BJ (cell line): ENCODE results near the gene FRMPD2. TPM values are rescaled to one million over a fixed set of nuclear protein-coding genes. Genes with fewer than 3 reads are reported as not detected.

ENCODE experiments used
- CTCF ChIA-PET: fragments of 350-600 bp; formaldehyde crosslinking; extraction: SDS; loops from one replicate; lab custom pipeline; 2021; ENCODE audit warnings: antibody characterized with exemption, inconsistent platforms; lab: Yijun Ruan, JAX
- POLR2A ChIA-PET: fragments of 300-600 bp; sonication (Branson Sonifier 250); formaldehyde crosslinking; extraction: SDS; loops from one replicate; lab custom pipeline; 2021; ENCODE audit warnings: antibody characterized with exemption; lab: Charles Lee
- DNase-seq: peaks from one replicate; pipeline ENCODE4 v3.0.0-alpha.2; 2011; ENCODE audit warnings: low read depth
- H3K27me3 ChIP-seq: 2 replicates; pipeline ENCODE4 v1.6.0; 2011; ENCODE audit warnings: low read length; ENCODE audit not compliant: control insufficient read depth, insufficient read depth
- H3K36me3 ChIP-seq: 2 replicates; pipeline ENCODE4 v1.5.1; 2011; ENCODE audit warnings: low read length; ENCODE audit not compliant: control insufficient read depth, insufficient read depth
- H3K4me3 ChIP-seq: 2 replicates; pipeline ENCODE4 v1.5.1; 2011; ENCODE audit warnings: low read depth, mild to moderate bottlenecking, control low read depth, low read length
- polyA plus RNA-seq: library from polyadenylated mRNA; depleted of rRNA; stranded (reverse); fragments of >200 nt; gene quantifications from 2 replicates; pipeline ENCODE4 v1.2.3, GENCODE V29; 2011
- TF ChIP-seq, protein P1 (sequence below): IDR thresholded peaks from 2 replicates; pipeline ENCODE4 v1.5.1; 2011; ENCODE audit warnings: low read depth, mild to moderate bottlenecking, control low read depth, inconsistent platforms, low read length, moderate library complexity; ENCODE audit not compliant: insufficient read depth

Gene FRMPD2
- polyA plus RNA-seq, 1 experiment, result not detected

DNA sequence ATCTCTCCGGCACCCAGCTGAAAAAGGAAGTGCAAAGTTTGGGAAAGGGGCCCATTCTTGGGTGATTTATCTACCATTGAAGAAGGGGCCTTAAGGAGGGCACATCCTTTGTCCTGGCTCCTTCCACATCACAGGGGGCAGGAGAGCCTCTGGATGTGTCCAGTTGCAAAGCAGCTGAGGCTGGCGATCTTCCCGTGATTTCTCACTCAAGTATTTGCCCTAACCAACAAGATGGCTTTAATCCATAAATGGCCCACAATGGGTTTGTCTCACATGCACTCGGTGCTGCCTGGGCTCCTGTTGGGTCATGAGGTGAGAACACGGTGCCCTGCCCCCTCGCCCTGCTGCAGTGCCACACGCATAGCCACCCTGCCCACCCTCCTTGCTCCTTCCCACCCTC lies 14.2 kb upstream of the FRMPD2 start:
- Histone ChIP-seq H3K36me3 (no peaks in the 10 kb centered on the region), H3K4me3 (no peak overlapping the region), H3K27me3 (peaks cover 6% of the 10 kb centered on the region)
- no peak for DNase-seq
- ChIA-PET CTCF (interaction anchor here (0.9 to 2.0 kb wide), 5 partner anchors 9 to 40 kb away, joined by 3 to 24 read pairs (median 4); no protein-coding TSS in a partner anchor), POLR2A (no interaction called here)
- TF ChIP-seq, protein P1, sequence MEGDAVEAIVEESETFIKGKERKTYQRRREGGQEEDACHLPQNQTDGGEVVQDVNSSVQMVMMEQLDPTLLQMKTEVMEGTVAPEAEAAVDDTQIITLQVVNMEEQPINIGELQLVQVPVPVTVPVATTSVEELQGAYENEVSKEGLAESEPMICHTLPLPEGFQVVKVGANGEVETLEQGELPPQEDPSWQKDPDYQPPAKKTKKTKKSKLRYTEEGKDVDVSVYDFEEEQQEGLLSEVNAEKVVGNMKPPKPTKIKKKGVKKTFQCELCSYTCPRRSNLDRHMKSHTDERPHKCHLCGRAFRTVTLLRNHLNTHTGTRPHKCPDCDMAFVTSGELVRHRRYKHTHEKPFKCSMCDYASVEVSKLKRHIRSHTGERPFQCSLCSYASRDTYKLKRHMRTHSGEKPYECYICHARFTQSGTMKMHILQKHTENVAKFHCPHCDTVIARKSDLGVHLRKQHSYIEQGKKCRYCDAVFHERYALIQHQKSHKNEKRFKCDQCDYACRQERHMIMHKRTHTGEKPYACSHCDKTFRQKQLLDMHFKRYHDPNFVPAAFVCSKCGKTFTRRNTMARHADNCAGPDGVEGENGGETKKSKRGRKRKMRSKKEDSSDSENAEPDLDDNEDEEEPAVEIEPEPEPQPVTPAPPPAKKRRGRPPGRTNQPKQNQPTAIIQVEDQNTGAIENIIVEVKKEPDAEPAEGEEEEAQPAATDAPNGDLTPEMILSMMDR, result no peak

DNA sequence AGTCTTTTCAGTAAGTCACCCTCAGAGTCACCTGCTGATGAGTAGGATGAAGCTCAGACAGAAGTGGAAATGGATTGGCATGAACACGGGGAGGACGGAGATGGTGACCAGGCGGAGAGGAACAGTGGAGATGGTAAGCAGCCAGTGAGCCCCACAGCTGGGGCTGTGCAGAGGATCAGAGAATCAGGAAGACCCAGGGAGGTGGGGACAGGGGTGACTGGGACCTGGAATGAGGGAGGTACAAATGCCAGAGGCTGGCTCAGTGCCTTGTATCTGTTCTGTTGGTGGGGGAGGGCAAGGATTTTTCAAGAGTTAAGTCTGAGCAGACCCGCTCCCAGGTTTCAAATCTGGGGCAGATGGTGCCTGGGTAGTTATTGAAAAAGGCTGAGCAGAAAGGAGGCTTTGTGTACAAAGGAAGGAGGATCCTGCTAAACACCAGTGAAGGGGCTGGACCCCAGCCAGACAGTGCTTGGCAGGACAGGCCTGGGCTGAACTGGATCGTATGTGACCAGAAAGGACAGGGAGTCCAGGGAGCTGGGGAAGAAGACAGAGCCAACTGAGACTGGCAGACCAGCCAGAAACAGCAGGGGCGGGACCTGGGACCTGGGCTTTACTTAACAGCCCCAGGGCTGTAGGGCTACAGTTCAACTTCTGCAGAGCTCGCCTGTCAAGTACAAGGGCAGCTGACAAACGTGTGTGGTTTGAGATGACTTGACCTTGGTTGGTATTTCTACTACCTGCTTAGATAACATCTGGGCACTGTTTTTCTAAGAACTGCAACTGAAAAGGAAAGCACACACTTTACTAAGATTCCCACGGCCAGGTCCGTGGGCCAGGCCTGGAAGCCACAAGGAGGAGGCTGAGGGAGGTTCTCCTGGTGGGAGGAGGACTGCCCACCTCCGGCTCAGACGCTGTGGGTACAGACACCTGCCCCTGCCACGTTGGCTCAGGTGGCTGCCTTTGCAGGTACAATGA lies 13.2 kb upstream of the FRMPD2 start:
- Histone ChIP-seq H3K4me3 (no peak overlapping the region), H3K27me3 (peaks cover 6% of the 10 kb centered on the region), H3K36me3 (no peaks in the 10 kb centered on the region)
- ChIA-PET POLR2A (no interaction called here), CTCF (interaction anchor here (0.7 to 1.6 kb wide), 3 partner anchors 12 to 39 kb away, joined by 3 read pairs; no protein-coding TSS in a partner anchor)
- DNase-seq, result no peak
- TF ChIP-seq, protein P1, result no peak

DNA sequence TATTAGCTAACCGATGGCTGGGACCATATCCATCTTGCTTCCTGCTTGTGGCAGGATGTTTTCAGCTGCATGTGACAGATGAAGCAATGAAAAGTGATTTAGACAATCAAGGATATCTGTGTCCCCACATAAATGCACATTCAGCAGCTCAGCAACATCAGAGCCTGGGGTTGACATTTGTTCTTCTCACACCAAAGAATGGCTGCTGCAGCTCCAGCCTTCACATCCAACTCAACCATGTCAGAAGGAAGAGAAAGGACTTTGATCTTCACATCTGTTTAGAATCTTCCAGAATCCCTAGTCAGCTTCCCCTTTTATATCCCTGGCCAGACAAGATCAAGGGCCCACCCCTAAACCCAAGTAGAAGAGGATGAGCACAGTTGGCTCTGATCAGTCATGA lies 11.9 kb upstream of the FRMPD2 start:
- peaks cover 6% of the 10 kb centered on the region for H3K27me3 ChIP-seq
- CTCF ChIA-PET, result no interaction called here
- H3K36me3 ChIP-seq, result no peaks in the 10 kb centered on the region
- DNase-seq, result no peak
- POLR2A ChIA-PET, result no interaction called here
- no peak overlapping the region for H3K4me3 ChIP-seq
- TF ChIP-seq, protein P1, result no peak

DNA sequence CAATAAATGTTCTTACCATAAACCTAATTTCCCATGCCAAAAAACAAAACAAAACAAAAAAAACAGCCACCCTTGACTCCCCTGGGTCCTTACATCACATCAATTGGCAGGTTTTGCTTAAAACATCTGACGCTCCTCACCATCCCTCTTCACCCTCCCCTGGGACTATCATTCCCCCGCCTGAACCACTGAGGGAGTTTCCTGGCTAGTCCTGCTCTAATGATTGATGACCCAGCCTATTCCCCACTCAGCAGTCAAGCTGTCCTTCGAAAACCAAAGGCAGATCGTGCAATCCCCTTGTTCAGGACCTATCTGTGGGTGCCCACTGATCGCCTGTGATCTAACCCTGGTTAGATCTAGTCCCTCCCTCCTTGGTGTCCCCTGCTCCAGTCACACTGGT lies 11.2 kb upstream of the FRMPD2 start:
- no peak for DNase-seq
- H3K4me3 ChIP-seq, result no peak overlapping the region
- H3K27me3 ChIP-seq, result peaks cover 4% of the 10 kb centered on the region
- TF ChIP-seq, protein P1, result no peak
- H3K36me3 ChIP-seq, result no peaks in the 10 kb centered on the region
- ChIA-PET POLR2A (no interaction called here), CTCF (no interaction called here)

DNA sequence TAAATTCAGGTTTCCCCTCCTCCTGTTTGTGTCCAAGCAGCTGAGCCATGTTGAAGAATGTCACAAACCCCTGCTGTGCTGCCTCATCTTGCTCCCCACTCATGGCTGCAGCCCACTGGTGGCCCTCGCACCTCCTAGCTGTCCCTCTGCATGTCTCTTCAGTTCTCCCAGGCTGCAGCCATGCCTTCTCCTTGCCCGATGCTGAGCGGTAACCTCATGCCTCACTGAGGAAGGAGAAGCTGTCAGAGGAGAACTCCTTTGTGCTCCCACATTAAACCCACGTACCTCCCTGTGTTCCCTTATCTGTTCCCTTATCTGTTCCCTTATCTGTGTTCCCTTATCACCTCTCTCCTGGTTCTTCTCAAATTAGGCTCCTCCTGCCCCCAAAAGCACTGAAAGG lies 10.3 kb upstream of the FRMPD2 start:
- H3K36me3 ChIP-seq, result no peaks in the 10 kb centered on the region
- TF ChIP-seq, protein P1, result no peak
- peaks cover 3% of the 10 kb centered on the region; the same call in 1 of the 2 replicates for H3K27me3 ChIP-seq
- no peak for DNase-seq
- H3K4me3 ChIP-seq, result no peak overlapping the region
- ChIA-PET CTCF (no interaction called here), POLR2A (no interaction called here)
